Activated CD4-positive, alpha-beta T cell treated with anti-CD3 and anti-CD28 coated beads, Interleukin-2, amount 10 ng/mL, durations not matched to agents 24 days and 14 days (primary cell): ENCODE results near the gene CMKLR1. TPM values are rescaled to one million over a fixed set of nuclear protein-coding genes. Genes with fewer than 3 reads are reported as not detected.

Source experiments
- DNase-seq: peaks from one replicate; pipeline ENCODE4 v3.0.0; 2022
- H3K27ac Mint-ChIP-seq: one replicate; pipeline ENCODE4 v1.8.0; 2022; ENCODE audit warnings: mild to moderate bottlenecking, mixed read lengths
- H3K27me3 Mint-ChIP-seq: one replicate; pipeline ENCODE4 v1.8.0; 2022; ENCODE audit warnings: mixed read lengths
- H3K36me3 Mint-ChIP-seq: one replicate; pipeline ENCODE4 v1.8.0; 2022; ENCODE audit warnings: low read depth, mild to moderate bottlenecking, mixed read lengths
- H3K4me1 Mint-ChIP-seq: one replicate; pipeline ENCODE4 v1.8.0; 2021; ENCODE audit warnings: mixed read lengths
- H3K4me3 Mint-ChIP-seq: one replicate; pipeline ENCODE4 v1.8.0; 2022; ENCODE audit warnings: mild to moderate bottlenecking, moderate library complexity, mixed read lengths
- H3K9me3 Mint-ChIP-seq: one replicate; pipeline ENCODE4 v1.8.0; 2021; ENCODE audit warnings: mixed read lengths
- intact Hi-C: fragments of 100-400 bp; cut with micrococcal nuclease; formaldehyde crosslinking; loops from one replicate; pipeline ENCODE4 v1.15.1; 2023
- total RNA-seq: library from RNA; stranded (reverse); gene quantifications from 2 replicates; pipeline ENCODE4 v1.2.3, GENCODE V29; 2022

CMKLR1 gene
- total RNA-seq, 1 donor from 2014 or later = not detected

- DNase-seq = no peak
- H3K9me3 Mint-ChIP-seq = no peaks in the 10 kb centered on the region
- intact Hi-C loops = no loop called here
- H3K4me1 Mint-ChIP-seq = no peaks in the 10 kb centered on the region
- H3K36me3 Mint-ChIP-seq = no peaks in the 10 kb centered on the region
- peaks cover 1% of the 10 kb centered on the region for H3K27me3 Mint-ChIP-seq
- no peak overlapping the region for H3K4me3 Mint-ChIP-seq
- no peak overlapping the region for H3K27ac Mint-ChIP-seq
These were observed 16.0 kb upstream of the CMKLR1 start for GRCh38 chr12:108355069-108355468.

- no peak for DNase-seq
- no peaks in the 10 kb centered on the region for H3K9me3 Mint-ChIP-seq
- H3K27ac Mint-ChIP-seq = no peak overlapping the region
These were observed 13.5 kb upstream of the CMKLR1 start for GRCh38 chr12:108352591-108352990.

DNA sequence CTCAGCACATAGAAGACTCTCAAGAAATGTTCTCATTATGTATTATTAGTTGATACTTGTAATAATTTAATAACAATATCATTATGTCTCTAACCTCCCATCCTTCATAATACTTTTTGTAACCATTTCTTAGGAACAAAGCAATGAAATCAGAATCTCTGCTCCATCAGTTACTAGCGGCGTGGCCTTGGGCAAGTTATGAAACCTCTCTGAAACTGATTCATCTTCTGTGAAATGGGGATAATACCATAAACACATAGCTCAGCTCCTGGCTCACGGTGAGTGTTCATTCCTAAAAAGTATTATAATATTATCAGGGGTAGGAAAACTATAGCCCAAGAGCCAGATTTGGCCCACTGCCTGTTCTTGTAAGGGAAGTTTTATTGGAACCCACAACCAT, 11.4 kb upstream of the CMKLR1 start:
- DNase-seq = no peak
- intact Hi-C loops = no loop called here

More at GRCh38 chr12:108352591-108352990, 13.5 kb upstream of the CMKLR1 start:
- H3K4me1 Mint-ChIP-seq = no peaks in the 10 kb centered on the region
- peaks cover 1% of the 10 kb centered on the region for H3K27me3 Mint-ChIP-seq
- H3K36me3 Mint-ChIP-seq = no peaks in the 10 kb centered on the region
- intact Hi-C loops = no loop called here
- H3K4me3 Mint-ChIP-seq = no peak overlapping the region

DNA sequence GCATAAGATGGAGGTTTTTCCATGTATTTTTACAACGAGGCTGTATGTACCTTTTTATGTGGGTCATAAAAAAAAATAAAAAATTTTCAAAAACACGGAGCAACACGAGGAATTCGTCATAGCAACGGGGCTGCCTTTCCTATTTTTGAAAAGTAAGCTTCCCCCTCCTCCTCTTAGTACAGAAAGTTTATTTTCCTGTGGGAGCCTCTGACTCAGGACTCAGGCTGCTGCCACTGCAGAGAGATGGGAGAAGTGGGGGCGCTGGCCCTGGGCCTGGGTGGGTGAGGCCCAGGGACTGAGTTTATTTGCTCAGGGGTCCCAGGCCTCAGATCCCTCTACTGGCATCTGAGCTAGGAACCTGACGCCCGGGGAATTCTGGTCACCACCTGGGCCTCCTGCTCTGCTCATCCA, 10.2 kb upstream of the CMKLR1 start:
- no peak overlapping the region for H3K27ac Mint-ChIP-seq
- no peaks in the 10 kb centered on the region for H3K9me3 Mint-ChIP-seq
- intact Hi-C loops = no loop called here
- H3K27me3 Mint-ChIP-seq = peaks cover 3% of the 10 kb centered on the region
- H3K4me3 Mint-ChIP-seq = no peak overlapping the region
- H3K36me3 Mint-ChIP-seq = no peaks in the 10 kb centered on the region
- no peaks in the 10 kb centered on the region for H3K4me1 Mint-ChIP-seq
- no peak for DNase-seq

More for the DNA sequence above, 11.4 kb upstream of the CMKLR1 start:
- Mint-ChIP-seq H3K36me3 (no peaks in the 10 kb centered on the region), H3K9me3 (no peaks in the 10 kb centered on the region), H3K4me3 (no peak overlapping the region), H3K4me1 (no peaks in the 10 kb centered on the region), H3K27me3 (peaks cover 1% of the 10 kb centered on the region), H3K27ac (no peak overlapping the region)

- Mint-ChIP-seq H3K9me3 (no peaks in the 10 kb centered on the region), H3K27me3 (peaks cover 2% of the 10 kb centered on the region), H3K4me1 (no peaks in the 10 kb centered on the region), H3K27ac (no peak overlapping the region), H3K4me3 (no peak overlapping the region), H3K36me3 (no peaks in the 10 kb centered on the region)
- DNase-seq = no peak
- intact Hi-C loops = no loop called here
These were observed 9.7 kb upstream of the CMKLR1 start for GRCh38 chr12:108348842-108349241.

- H3K9me3 Mint-ChIP-seq = no peaks in the 10 kb centered on the region
- no peaks in the 10 kb centered on the region for H3K4me1 Mint-ChIP-seq
- no peak overlapping the region for H3K27ac Mint-ChIP-seq
- no peak for DNase-seq
- intact Hi-C loops = no loop called here
- H3K4me3 Mint-ChIP-seq = no peak overlapping the region
- peaks cover 2% of the 10 kb centered on the region for H3K27me3 Mint-ChIP-seq
- no peaks in the 10 kb centered on the region for H3K36me3 Mint-ChIP-seq
These were observed 7.9 kb upstream of the CMKLR1 start for GRCh38 chr12:108346727-108347710.

DNA sequence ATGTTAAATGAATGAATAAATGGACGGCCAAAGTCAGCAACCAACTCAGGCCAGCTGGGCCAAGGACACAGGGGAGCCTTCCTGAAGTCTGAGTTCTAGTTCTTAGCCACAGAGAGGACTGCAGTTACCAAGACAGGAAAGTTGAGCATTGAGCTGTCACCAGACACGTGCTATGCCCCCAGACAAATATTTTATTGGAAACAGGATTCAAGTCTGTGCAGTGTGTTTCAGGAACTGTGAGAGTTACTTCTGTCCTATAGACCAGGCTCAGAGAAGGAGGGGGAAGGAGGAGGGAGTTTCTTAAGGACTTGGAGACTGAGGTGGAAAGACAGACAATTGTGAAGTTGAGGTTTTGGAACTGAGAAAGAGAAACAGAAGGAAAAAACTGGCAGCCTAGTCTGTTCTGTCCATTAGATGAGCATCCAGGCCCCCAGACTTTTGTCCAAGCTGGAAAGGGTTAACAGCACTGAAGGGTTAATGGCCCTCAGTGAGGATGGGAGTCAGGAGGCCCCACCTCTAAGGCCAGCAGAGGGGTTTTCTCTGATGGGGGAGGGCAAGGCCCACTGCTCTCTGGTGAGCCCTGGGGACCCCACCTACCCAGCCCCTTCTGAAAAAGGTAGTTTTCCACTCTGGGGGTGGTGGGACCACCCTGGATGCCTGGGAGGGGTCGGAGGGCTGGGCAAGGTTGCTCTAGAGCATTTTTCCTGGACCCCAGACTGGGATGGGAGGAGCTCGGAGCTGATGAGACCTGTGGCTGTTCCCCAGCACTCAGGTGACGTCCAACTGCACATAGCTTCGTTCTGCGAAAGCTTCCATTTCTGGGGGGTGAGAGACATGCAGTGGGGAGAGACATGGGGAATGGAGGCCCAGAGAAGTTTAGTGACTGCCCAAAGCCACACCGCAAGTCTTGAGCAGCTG, 6.9 kb upstream of the CMKLR1 start:
- Mint-ChIP-seq H3K9me3 (no peaks in the 10 kb centered on the region), H3K27me3 (peaks cover 2% of the 10 kb centered on the region), H3K27ac (no peak overlapping the region), H3K4me1 (no peaks in the 10 kb centered on the region), H3K4me3 (no peak overlapping the region), H3K36me3 (no peaks in the 10 kb centered on the region)
- DNase-seq = no peak
- intact Hi-C loops = no loop called here

GRCh38 chr12:108342985-108343384, 3.9 kb upstream of the CMKLR1 start:
- Mint-ChIP-seq H3K9me3 (no peaks in the 10 kb centered on the region), H3K27ac (no peak overlapping the region), H3K36me3 (no peaks in the 10 kb centered on the region), H3K4me3 (no peak overlapping the region), H3K4me1 (no peaks in the 10 kb centered on the region), H3K27me3 (peaks cover 18% of the 10 kb centered on the region)
- DNase-seq = no peak
- intact Hi-C loops = no loop called here

DNA sequence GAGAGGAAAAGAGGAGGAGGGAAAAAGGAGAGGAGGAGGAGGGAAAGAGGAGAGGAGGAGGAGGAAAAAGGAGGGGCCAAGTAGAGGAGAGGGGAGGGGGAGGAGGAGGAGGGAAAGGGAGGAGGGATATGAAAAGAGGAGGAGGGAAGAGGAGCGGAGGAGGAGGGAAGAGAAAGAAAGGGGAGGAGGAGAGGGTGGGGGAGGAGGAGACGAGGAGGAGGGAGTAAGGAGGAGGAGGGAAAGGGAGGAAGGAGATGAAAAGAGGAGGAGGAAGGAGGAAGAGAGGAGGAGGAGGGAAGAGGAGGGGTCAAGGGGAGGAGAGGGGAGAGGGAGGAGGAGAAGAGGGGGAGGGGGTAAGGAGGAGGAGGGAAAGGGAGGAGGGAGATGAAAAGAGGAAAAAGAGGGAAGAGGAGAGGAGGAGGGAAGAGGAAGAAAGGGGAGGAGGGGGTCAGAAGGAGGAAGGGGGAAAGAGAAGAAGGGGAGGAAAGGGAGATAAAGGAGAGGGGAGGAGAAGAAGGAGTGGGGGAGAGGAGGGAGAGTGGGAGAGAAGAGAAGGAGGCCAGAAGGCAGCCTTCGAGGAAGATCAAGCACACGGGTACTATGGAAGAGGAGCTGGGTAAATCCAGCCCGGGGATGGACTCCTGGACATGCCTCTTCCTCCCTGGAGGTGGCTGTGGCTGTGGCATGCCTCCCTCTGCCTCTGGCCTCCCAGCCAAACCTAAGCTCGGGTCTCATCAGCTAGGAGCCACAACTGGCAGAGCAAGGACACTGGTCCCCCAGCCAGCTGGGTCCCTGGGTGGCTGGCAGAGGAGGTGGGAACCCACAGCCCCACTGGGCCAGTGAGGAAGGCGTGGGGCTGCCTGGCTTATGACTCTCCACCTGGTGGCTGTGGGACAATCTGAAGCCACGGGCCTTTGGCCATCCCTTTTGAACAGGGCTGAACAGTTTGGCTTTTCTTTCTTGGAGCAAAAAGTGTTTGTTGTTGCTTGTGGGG, 3.0 kb upstream of the CMKLR1 start:
- H3K27me3 Mint-ChIP-seq = peaks cover 25% of the 10 kb centered on the region
- H3K4me3 Mint-ChIP-seq = no peak overlapping the region
- intact Hi-C loops = no loop called here
- DNase-seq = no peak
- no peaks in the 10 kb centered on the region for H3K36me3 Mint-ChIP-seq
- H3K27ac Mint-ChIP-seq = no peak overlapping the region
- no peaks in the 10 kb centered on the region for H3K9me3 Mint-ChIP-seq
- no peaks in the 10 kb centered on the region for H3K4me1 Mint-ChIP-seq

GRCh38 chr12:108341356-108341755, 2.2 kb upstream of the CMKLR1 start:
- H3K36me3 Mint-ChIP-seq = no peaks in the 10 kb centered on the region

DNA sequence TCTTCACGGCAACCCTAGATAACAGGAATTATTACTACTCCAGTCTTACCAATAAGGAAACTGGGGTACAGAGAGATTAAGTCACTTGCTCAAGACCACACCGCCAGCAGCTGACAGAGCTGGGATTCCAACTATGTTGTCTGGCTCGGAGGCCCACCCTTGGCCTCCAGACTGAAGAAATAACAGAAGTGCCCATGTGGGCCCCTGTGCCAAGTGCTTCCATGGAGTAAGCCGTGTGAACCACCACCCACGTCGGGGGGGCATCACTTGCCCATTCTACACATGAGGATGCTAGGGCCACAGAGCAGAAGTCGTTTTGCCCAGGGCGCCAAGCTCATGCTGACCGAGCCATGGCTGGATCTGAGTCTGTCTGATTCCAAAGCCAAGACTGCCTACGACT, 926 bp upstream of the CMKLR1 start:
- Mint-ChIP-seq H3K36me3 (no peaks in the 10 kb centered on the region), H3K4me1 (peaks cover 2% of the 10 kb centered on the region), H3K9me3 (no peaks in the 10 kb centered on the region), H3K4me3 (no peak overlapping the region), H3K27ac (no peak overlapping the region), H3K27me3 (peaks cover 27% of the 10 kb centered on the region)
- DNase-seq = no peak
- intact Hi-C loops = no loop called here

More at GRCh38 chr12:108341356-108341755, 2.2 kb upstream of the CMKLR1 start:
- H3K9me3 Mint-ChIP-seq = no peaks in the 10 kb centered on the region
- intact Hi-C loops = no loop called here
- peaks cover 27% of the 10 kb centered on the region for H3K27me3 Mint-ChIP-seq
- no peak for DNase-seq
- H3K4me1 Mint-ChIP-seq = no peaks in the 10 kb centered on the region
- H3K27ac Mint-ChIP-seq = no peak overlapping the region
- H3K4me3 Mint-ChIP-seq = no peak overlapping the region

DNA sequence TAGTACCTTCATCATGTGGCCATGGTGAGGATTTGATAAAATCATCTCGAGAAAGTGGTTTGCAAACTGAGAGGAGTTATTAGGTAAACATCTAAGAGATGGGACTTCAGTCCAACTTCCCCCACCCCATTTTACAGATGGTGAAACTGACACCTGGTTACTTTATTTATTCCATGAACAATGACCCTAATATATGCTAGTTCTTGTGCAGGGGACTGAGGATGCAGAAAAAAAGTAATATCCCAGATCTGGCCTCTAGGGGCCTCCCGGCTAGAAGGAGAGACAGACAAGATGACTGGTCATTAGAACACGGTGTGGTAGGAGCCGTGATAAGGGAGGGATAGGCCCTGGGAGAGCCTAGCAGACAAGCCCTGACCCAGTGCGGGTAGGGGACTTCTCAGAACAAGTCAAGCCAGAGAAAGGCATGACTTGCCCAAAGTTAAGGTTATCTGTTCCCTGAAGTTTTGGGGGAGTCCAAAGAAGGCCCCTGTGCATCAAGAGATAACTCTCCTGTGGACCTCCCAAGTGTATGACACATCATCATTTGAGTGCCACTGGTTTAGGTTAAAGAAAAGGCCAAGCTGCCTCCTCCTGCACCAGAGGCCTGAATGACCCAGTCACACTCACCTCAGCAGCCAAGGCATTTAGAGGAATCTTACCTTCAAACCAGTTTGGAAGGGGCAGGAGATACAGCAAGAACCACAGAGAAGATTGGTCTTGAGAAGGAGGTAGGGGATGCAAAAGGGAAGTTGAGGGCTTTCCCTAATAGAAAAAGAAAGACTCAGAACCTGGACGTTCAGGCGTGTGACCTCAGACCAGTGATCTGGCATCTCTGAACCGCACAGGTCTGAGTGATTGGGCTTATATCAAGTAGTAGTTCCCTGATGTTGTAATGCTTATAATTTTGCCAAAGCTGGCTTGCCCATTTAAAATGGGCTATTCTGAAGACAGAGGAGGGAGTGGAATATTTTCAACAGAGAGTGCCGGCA, 1.6 kb downstream of the CMKLR1 start:
- no peaks in the 10 kb centered on the region for H3K9me3 Mint-ChIP-seq
- H3K4me3 Mint-ChIP-seq = no peak overlapping the region
- H3K4me1 Mint-ChIP-seq = peaks cover 7% of the 10 kb centered on the region
- H3K27me3 Mint-ChIP-seq = peaks cover 25% of the 10 kb centered on the region
- no peak for DNase-seq
- H3K36me3 Mint-ChIP-seq = no peaks in the 10 kb centered on the region
- no peak overlapping the region for H3K27ac Mint-ChIP-seq
- intact Hi-C loops = no loop called here
